Thoracic aorta (tissue), 2 donors: ENCODE data around the gene GFRA1. TPM values are rescaled to one million over a fixed set of nuclear protein-coding genes. Genes with fewer than 3 reads are reported as not detected.

Source experiments
- ATAC-seq: fragments of 150-250 bp; one replicate; pipeline ENCODE4 v1.8.0; 2017; ENCODE audit warnings: low read depth; ENCODE audit not compliant: insufficient number of reproducible peaks, low FRiP score
- DNase-seq: peaks from one replicate; pipeline ENCODE4 v3.0.0-alpha.2; 2020; ENCODE audit warnings: low spot score
- H3K27ac ChIP-seq, 2 donors: fragments of 200-600 bp; sonication (generic); 1 replicate in 1 of 2; 2 replicates in 1 of 2; pipeline ENCODE4 v1.5.1; 2016; ENCODE audit warnings: mild to moderate bottlenecking in 2 of 2, moderate library complexity in 2 of 2
- H3K27me3 ChIP-seq: fragments of 200-600 bp; sonication (generic); replicated peaks from 2 replicates; pipeline ENCODE4 v1.6.0; 2016; ENCODE audit warnings: mild to moderate bottlenecking; ENCODE audit not compliant: insufficient read depth
- H3K36me3 ChIP-seq: fragments of 200-600 bp; sonication (generic); one replicate; pipeline ENCODE4 v1.5.1; 2016
- H3K4me1 ChIP-seq, 2 donors: fragments of 200-600 bp; sonication (generic); 1 replicate in 1 of 2; 2 replicates in 1 of 2; pipeline versions ENCODE4 v1.5.1 to v1.6.0; 2016; ENCODE audit warnings: low read depth in 2 of 2, mild to moderate bottlenecking in 1 of 2; ENCODE audit not compliant: control insufficient read depth in 1 of 2
- H3K4me3 ChIP-seq: fragments of 200-600 bp; sonication (generic); 2 replicates; pipeline ENCODE4 v1.5.1; 2016; ENCODE audit warnings: mild to moderate bottlenecking
- H3K9me3 ChIP-seq: fragments of 200-600 bp; sonication (generic); 2 replicates; pipeline ENCODE4 v1.5.1; 2016
- CTCF ChIP-seq: fragments of 200-600 bp; sonication (generic); IDR thresholded peaks from one replicate; pipeline ENCODE4 v1.5.1; 2019; ENCODE audit warnings: antibody characterized with exemption
- total RNA-seq, 2 donors: library from RNA; depleted of rRNA; stranded (reverse); fragments of >200 nt; gene quantifications; one replicate each; pipeline versions ENCODE4 v1.1.0 to v1.2.3, GENCODE V29; 2016

GFRA1 gene
- total RNA-seq, 2 donors from 2014 or later = 5.8 to 9.3 TPM

GRCh38 chr10:116017405-116017804 is 255.6 kb downstream of the GFRA1 start:
- H3K27me3 ChIP-seq = no peaks in the 10 kb centered on the region
- H3K27ac ChIP-seq = no peak overlapping the region
- H3K4me1 ChIP-seq = peaks cover 0 to 6% of the 10 kb centered on the region in 2 donors
- no peaks in the 10 kb centered on the region for H3K9me3 ChIP-seq
- H3K4me3 ChIP-seq = no peak overlapping the region
- H3K36me3 ChIP-seq = no peaks in the 10 kb centered on the region
- no peak for TF ChIP-seq CTCF
- ATAC-seq = no peak
- no peak for DNase-seq

GRCh38 chr10:116015583-116016333 is 257.2 kb downstream of the GFRA1 start:
- Histone ChIP-seq H3K27me3 (no peaks in the 10 kb centered on the region), H3K27ac (no peak overlapping the region), H3K4me1 (peaks cover 0 to 6% of the 10 kb centered on the region in 2 donors), H3K36me3 (no peaks in the 10 kb centered on the region), H3K9me3 (no peaks in the 10 kb centered on the region), H3K4me3 (no peak overlapping the region)
- ATAC-seq = no peak
- DNase-seq = no peak
- no peak for TF ChIP-seq CTCF

DNA sequence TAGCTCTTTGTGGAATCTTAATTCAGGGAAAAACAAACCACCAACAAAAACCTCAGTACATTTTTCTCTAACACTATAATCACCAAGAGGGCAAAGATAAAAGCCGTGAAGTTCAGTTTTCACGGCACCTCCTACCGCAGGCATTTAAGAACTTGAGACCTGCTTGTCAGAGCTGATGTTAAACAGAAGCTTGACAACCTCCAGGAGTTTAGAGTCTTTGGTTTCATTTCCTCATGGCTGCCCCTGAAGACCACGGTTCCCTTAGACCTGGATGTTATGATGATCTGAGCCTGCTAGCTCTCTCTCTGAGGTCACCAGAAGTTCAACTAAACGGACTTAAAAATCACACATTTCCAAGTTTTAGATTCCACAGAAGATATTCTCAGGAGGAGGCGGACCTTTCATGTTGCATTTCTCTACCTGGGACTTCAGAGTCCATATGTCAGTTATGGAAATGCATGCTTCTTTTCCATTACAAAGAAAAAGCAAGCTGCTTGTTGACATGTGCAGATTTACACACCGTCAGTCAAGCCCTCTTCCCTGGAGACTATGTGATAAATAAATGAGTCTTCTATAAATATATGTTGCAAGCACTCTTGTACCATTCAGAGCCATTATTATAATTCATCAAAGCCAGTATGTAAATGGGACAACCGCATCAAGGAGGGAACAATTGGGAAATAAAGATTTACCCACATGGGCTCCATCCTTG is 258.0 kb downstream of the GFRA1 start:
- no peak for TF ChIP-seq CTCF
- peaks cover 0 to 6% of the 10 kb centered on the region in 2 donors for H3K4me1 ChIP-seq

DNA sequence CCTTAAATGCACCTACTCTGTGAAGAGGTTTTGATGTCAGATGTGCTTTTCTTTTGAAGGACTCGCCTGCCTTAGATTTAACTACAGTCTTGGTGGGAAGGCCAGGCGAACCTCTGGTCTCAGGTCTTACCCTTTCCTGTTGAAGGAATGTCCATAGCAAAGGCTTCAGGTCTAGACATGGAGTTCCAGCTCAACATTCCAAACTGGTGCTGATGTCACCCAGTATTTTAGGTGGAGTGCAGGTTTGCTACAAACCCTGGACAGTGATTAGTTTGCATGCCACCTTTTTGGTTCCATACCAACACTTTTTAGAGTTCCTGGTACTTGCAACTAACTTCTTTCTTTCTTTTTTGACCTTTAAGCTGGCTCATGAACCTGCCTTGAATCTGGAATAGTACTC is 258.7 kb downstream of the GFRA1 start:
- no peak overlapping the region for H3K4me3 ChIP-seq
- DNase-seq (no peak), ATAC-seq (no peak)
- no peaks in the 10 kb centered on the region for H3K36me3 ChIP-seq
- H3K27me3 ChIP-seq = no peaks in the 10 kb centered on the region
- no peak overlapping the region for H3K27ac ChIP-seq
- H3K9me3 ChIP-seq = no peaks in the 10 kb centered on the region
- peaks cover 0 to 6% of the 10 kb centered on the region in 2 donors for H3K4me1 ChIP-seq
- no peak for TF ChIP-seq CTCF

More for the DNA sequence above, 258.0 kb downstream of the GFRA1 start:
- DNase-seq = no peak
- H3K36me3 ChIP-seq = no peaks in the 10 kb centered on the region
- no peaks in the 10 kb centered on the region for H3K27me3 ChIP-seq
- no peak overlapping the region for H3K4me3 ChIP-seq
- no peaks in the 10 kb centered on the region for H3K9me3 ChIP-seq
- no peak overlapping the region for H3K27ac ChIP-seq
- ATAC-seq = no peak

- H3K4me1 ChIP-seq = peaks cover 0 to 6% of the 10 kb centered on the region in 2 donors
- H3K27ac ChIP-seq = no peak overlapping the region
- TF ChIP-seq CTCF = no peak
- ATAC-seq = no peak
- H3K27me3 ChIP-seq = no peaks in the 10 kb centered on the region
- DNase-seq = no peak
- no peak overlapping the region for H3K4me3 ChIP-seq
- H3K36me3 ChIP-seq = no peaks in the 10 kb centered on the region
- no peaks in the 10 kb centered on the region for H3K9me3 ChIP-seq
These were observed 261.1 kb downstream of the GFRA1 start for GRCh38 chr10:116011929-116012328.
